K562 (cell line): Measurements from ENCODE around the gene LPIN1. TPM values are rescaled to one million over a fixed set of nuclear protein-coding genes. Genes with fewer than 3 reads are reported as not detected.
A peak's percentile ranks its signal among the peaks of the same experiment; 100 is the strongest.

ENCODE experiments used
- CTBP1 ChIP-seq: fragments of 450-650 bp; IDR thresholded peaks from 2 replicates; pipeline ENCODE4 v1.6.1; 2016; ENCODE audit warnings: borderline replicate concordance
- EP300 ChIP-seq: IDR thresholded peaks from 2 replicates; pipeline ENCODE4 v1.6.1; 2012; ENCODE audit warnings: low read length, improper control_type of control experiment
- EP400 ChIP-seq: fragments of 450-650 bp; IDR thresholded peaks from 2 replicates; pipeline ENCODE4 v1.6.1; 2017; ENCODE audit warnings: antibody characterized with exemption, mild to moderate bottlenecking, moderate library complexity
- KLF13 ChIP-seq: fragments of 450-650 bp; IDR thresholded peaks from 2 replicates; pipeline ENCODE4 v1.6.1; 2016; ENCODE audit warnings: missing genetic modification characterization, low read depth, mild to moderate bottlenecking, missing compliant biosample characterization, moderate library complexity, borderline replicate concordance
- L3MBTL2 ChIP-seq: fragments of 450-650 bp; IDR thresholded peaks from 2 replicates; pipeline ENCODE4 v1.6.1; 2016; ENCODE audit warnings: mild to moderate bottlenecking, moderate library complexity
- MAZ ChIP-seq, 2 experiments: fragments of 450-650 bp in 1 of 2; sonication (generic) in 1 of 2; formaldehyde crosslinking; IDR thresholded peaks in 1 of 2; conservative IDR thresholded peaks in 1 of 2; 2 replicates each; pipeline versions ENCODE4 v1.4.0 to v1.5.0; 2020; ENCODE audit warnings: mild to moderate bottlenecking in 1 of 2, missing genetic modification reagents in 1 of 2
- SMAD4 ChIP-seq: fragments of 250-450 bp; sonication (Bioruptor Pico); conservative IDR thresholded peaks from 2 replicates; pipeline ENCODE4 v1.8.0; 2021; ENCODE audit warnings: inconsistent platforms, mild to moderate bottlenecking, moderate library complexity
- TAF1 ChIP-seq: IDR thresholded peaks from 2 replicates; pipeline ENCODE4 v1.6.1; 2011; ENCODE audit warnings: mild to moderate bottlenecking, low read length, moderate library complexity; ENCODE audit not compliant: insufficient read depth, control insufficient read depth, severe bottlenecking; ENCODE audit errors: extremely low read depth
- TCF7 ChIP-seq: sonication (generic); IDR thresholded peaks from 2 replicates; pipeline ENCODE4 v1.6.1; 2016; ENCODE audit warnings: antibody characterized with exemption, borderline replicate concordance
- U2AF1 ChIP-seq: fragments of 200-400 bp; formaldehyde crosslinking; optimal IDR thresholded peaks from 2 replicates; pipeline ENCODE3; 2017; ENCODE audit warnings: mild to moderate bottlenecking, low read depth, low read length, moderate library complexity
- XRCC5 ChIP-seq: fragments of 200-400 bp; formaldehyde crosslinking; IDR thresholded peaks from 2 replicates; pipeline ENCODE4 v1.6.1; 2017; ENCODE audit warnings: low read depth, mild to moderate bottlenecking, low read length
- ZNF583 ChIP-seq: fragments of 250-450 bp; sonication (Bioruptor Pico); IDR thresholded peaks from 2 replicates; pipeline ENCODE4 v1.4.0; 2020
- polyA plus RNA-seq, 8 experiments: library from polyadenylated mRNA; depleted of rRNA in 4 of 8; stranded (reverse) in 5 of 8; unstranded in 3 of 8; fragments of >200 nt; fragmentation: Nextera tagmentation in 2 of 8; fragmentation: Illumina TruSeq in 1 of 8; extraction: Ambion mirVana in 2 of 8; extraction: Trizol in 1 of 8; gene quantifications; 2 replicates each; pipeline versions ENCODE4 v1.2.1 to v1.2.3, GENCODE V29; 2011 to 2014; ENCODE audit warnings: inconsistent platforms in 1 of 8, missing spikeins in 1 of 8
- total RNA-seq, 7 experiments: library from RNA; depleted of rRNA in 6 of 7; stranded (reverse); fragments of >200 nt in 6 of 7; fragmentation: Illumina TruSeq in 2 of 7; extraction: Trizol in 2 of 7; gene quantifications; 2 replicates each; pipeline versions ENCODE4 v1.2.1 to v1.2.3, GENCODE V29; 2011 to 2021; ENCODE audit warnings: low replicate concordance in 1 of 7
- TF ChIP-seq, protein P1 (sequence below): fragments of 250-450 bp; sonication (Bioruptor Pico); IDR thresholded peaks from 2 replicates; pipeline ENCODE4 v1.5.0; 2021
- TF ChIP-seq, protein P2 (sequence below): fragments of 450-650 bp; IDR thresholded peaks from 2 replicates; pipeline ENCODE4 v1.6.1; 2016; ENCODE audit warnings: low read depth, mild to moderate bottlenecking, moderate library complexity
- TF ChIP-seq, protein P3 (sequence below): fragments of 450-650 bp; IDR thresholded peaks from 2 replicates; pipeline ENCODE4 v1.6.1; 2014; ENCODE audit warnings: low read depth, mild to moderate bottlenecking, moderate library complexity, borderline replicate concordance
- TF ChIP-seq, protein P4 (sequence below): sonication (generic); formaldehyde crosslinking; IDR thresholded peaks from 2 replicates; pipeline ENCODE4 v1.9.0; 2022; ENCODE audit warnings: mild to moderate bottlenecking, missing genetic modification reagents
- TF ChIP-seq, protein P5 (sequence below): IDR thresholded peaks from 2 replicates; pipeline ENCODE4 v1.6.1; 2014; ENCODE audit warnings: antibody characterized with exemption
- TF ChIP-seq, protein P6 (sequence below): fragments of 250-450 bp; sonication (Bioruptor Pico); IDR thresholded peaks from 2 replicates; pipeline ENCODE4 v1.5.0; 2020; ENCODE audit warnings: mild to moderate bottlenecking

Gene LPIN1
- total and polyA plus RNA-seq, 9 of the 15 experiments (the other 6 are each of a cell fraction or from before 2014, with no cell fraction given) = 9.2 to 84.0 (median 27.8) TPM

DNA sequence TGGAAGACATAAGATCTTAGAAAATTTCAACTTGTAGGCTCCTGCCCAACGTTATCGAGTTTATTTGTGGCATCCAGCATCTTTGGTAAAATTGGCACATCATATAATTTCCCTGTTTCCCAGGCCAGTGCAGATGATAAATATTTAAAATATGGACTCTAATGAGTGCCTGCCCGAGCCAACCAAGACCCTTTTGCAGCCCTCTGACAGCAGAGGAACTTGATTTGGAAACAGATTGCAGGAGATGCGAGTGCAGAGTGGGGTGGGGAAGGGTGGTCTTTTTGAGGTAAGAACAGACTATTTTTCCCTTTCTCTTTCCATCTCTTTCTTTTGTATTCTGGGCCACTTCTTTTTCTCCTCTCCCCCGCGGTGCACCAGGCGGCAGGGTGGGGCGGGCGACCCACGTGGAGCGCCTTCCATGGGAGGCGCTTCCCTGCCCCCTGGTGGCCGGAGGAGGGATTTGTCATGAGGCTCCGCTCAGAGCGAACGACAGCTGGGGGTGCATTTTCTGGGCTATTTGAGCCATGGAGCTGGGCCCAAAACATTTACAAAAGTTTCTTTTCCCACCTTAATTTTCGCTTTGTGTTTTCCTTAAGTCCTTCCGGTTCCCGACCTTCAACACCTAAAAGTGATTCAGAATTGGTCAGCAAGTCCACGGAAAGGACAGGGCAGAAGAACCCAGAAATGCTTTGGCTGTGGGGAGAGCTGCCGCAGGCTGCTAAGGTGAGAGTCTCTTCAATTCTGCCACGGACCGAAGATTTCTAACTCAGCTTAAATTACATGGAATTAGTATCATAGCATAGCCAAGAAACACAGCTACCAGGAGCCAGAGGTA, 32.7 kb downstream of the LPIN1 start (continued):
- 0 out of 2 replicates have a peak, but pooled peaks have one; percentile 13 for TF ChIP-seq TCF7
- no peak for TF ChIP-seq TAF1
- peak; percentile 32; the same call in 1 of the 2 replicates for TF ChIP-seq EP300
- peak; percentile 90 for TF ChIP-seq XRCC5
- TF ChIP-seq L3MBTL2 = peak; percentile 68
- peak; percentile 61 to 92; a peak in 3 of 4 replicates for TF ChIP-seq MAZ (CRISPR knock-in tag; conservative IDR thresholded peaks at IDR 0.05 in 1 of 2, IDR thresholded peaks at IDR 0.05 in 1 of 2)
- TF ChIP-seq SMAD4 (CRISPR knock-in tag) = 0 out of 2 replicates have a peak, but pooled peaks have one; percentile 30
- TF ChIP-seq, protein P1, sequence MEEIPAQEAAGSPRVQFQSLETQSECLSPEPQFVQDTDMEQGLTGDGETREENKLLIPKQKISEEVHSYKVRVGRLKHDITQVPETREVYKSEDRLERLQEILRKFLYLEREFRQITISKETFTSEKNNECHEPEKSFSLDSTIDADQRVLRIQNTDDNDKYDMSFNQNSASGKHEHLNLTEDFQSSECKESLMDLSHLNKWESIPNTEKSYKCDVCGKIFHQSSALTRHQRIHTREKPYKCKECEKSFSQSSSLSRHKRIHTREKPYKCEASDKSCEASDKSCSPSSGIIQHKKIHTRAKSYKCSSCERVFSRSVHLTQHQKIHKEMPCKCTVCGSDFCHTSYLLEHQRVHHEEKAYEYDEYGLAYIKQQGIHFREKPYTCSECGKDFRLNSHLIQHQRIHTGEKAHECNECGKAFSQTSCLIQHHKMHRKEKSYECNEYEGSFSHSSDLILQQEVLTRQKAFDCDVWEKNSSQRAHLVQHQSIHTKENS (CRISPR knock-in tag) = no peak
- TF ChIP-seq, protein P2, sequence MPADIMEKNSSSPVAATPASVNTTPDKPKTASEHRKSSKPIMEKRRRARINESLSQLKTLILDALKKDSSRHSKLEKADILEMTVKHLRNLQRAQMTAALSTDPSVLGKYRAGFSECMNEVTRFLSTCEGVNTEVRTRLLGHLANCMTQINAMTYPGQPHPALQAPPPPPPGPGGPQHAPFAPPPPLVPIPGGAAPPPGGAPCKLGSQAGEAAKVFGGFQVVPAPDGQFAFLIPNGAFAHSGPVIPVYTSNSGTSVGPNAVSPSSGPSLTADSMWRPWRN = no peak
- TF ChIP-seq, protein P3, sequence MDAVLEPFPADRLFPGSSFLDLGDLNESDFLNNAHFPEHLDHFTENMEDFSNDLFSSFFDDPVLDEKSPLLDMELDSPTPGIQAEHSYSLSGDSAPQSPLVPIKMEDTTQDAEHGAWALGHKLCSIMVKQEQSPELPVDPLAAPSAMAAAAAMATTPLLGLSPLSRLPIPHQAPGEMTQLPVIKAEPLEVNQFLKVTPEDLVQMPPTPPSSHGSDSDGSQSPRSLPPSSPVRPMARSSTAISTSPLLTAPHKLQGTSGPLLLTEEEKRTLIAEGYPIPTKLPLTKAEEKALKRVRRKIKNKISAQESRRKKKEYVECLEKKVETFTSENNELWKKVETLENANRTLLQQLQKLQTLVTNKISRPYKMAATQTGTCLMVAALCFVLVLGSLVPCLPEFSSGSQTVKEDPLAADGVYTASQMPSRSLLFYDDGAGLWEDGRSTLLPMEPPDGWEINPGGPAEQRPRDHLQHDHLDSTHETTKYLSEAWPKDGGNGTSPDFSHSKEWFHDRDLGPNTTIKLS = peak; percentile 39; the same call in 1 of the 2 replicates
- TF ChIP-seq CTBP1 = peak; percentile 22; the same call in 1 of the 2 replicates
- no peak for TF ChIP-seq U2AF1
- TF ChIP-seq EP400 = peak; percentile 81
- TF ChIP-seq, protein P4, sequence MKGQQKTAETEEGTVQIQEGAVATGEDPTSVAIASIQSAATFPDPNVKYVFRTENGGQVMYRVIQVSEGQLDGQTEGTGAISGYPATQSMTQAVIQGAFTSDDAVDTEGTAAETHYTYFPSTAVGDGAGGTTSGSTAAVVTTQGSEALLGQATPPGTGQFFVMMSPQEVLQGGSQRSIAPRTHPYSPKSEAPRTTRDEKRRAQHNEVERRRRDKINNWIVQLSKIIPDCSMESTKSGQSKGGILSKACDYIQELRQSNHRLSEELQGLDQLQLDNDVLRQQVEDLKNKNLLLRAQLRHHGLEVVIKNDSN (CRISPR knock-in tag) = peak; percentile 90
- no peak for TF ChIP-seq ZNF583 (CRISPR knock-in tag)
- TF ChIP-seq, protein P5, sequence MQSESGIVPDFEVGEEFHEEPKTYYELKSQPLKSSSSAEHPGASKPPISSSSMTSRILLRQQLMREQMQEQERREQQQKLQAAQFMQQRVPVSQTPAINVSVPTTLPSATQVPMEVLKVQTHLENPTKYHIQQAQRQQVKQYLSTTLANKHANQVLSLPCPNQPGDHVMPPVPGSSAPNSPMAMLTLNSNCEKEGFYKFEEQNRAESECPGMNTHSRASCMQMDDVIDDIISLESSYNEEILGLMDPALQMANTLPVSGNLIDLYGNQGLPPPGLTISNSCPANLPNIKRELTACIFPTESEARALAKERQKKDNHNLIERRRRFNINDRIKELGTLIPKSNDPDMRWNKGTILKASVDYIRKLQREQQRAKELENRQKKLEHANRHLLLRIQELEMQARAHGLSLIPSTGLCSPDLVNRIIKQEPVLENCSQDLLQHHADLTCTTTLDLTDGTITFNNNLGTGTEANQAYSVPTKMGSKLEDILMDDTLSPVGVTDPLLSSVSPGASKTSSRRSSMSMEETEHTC = 0 out of 2 replicates have a peak, but pooled peaks have one; percentile 26
- TF ChIP-seq KLF13 (tag) = 0 out of 2 replicates have a peak, but pooled peaks have one; percentile 39
- TF ChIP-seq, protein P6, sequence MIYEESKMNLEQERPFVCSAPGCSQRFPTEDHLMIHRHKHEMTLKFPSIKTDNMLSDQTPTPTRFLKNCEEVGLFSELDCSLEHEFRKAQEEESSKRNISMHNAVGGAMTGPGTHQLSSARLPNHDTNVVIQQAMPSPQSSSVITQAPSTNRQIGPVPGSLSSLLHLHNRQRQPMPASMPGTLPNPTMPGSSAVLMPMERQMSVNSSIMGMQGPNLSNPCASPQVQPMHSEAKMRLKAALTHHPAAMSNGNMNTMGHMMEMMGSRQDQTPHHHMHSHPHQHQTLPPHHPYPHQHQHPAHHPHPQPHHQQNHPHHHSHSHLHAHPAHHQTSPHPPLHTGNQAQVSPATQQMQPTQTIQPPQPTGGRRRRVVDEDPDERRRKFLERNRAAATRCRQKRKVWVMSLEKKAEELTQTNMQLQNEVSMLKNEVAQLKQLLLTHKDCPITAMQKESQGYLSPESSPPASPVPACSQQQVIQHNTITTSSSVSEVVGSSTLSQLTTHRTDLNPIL (CRISPR knock-in tag) = no peak
